Loucy (cell line): ENCODE data around the gene CORO1C.

Experiments used
- H2AFZ ChIP-seq: fragments of 200-600 bp; sonication (generic); 2 replicates; pipeline ENCODE4 v1.6.0; 2016; ENCODE audit warnings: antibody characterized with exemption, mild to moderate bottlenecking, low read length, moderate library complexity
- H3F3A ChIP-seq: fragments of 200-600 bp; 2 replicates; pipeline ENCODE4 v1.6.0; 2016; ENCODE audit warnings: antibody characterized with exemption, low read depth, mild to moderate bottlenecking
- H3K27me3 ChIP-seq: fragments of 200-600 bp; sonication (generic); 2 replicates; pipeline ENCODE4 v1.6.1; 2014; ENCODE audit warnings: low read length, mild to moderate bottlenecking; ENCODE audit not compliant: insufficient read depth, poor library complexity, severe bottlenecking
- H3K36me3 ChIP-seq: fragments of 200-600 bp; sonication (generic); 2 replicates; pipeline ENCODE4 v1.6.1; 2016; ENCODE audit warnings: low read length; ENCODE audit not compliant: insufficient read depth
- H3K4me1 ChIP-seq: fragments of 200-600 bp; sonication (generic); 2 replicates; pipeline ENCODE4 v1.5.1; 2014; ENCODE audit warnings: low read length, mild to moderate bottlenecking; ENCODE audit not compliant: insufficient read depth, poor library complexity, severe bottlenecking
- H3K4me2 ChIP-seq: fragments of 200-600 bp; sonication (generic); 2 replicates; pipeline ENCODE4 v1.6.0; 2014; ENCODE audit warnings: antibody characterized with exemption, low read length, low read depth, mild to moderate bottlenecking; ENCODE audit not compliant: poor library complexity, severe bottlenecking
- H3K4me3 ChIP-seq: fragments of 200-600 bp; sonication (generic); 2 replicates; pipeline ENCODE4 v1.5.1; 2014; ENCODE audit warnings: low read length, mild to moderate bottlenecking, mixed read lengths; ENCODE audit not compliant: poor library complexity, severe bottlenecking
- H3K79me2 ChIP-seq: fragments of 200-600 bp; sonication (generic); 2 replicates; pipeline ENCODE4 v1.6.1; 2014; ENCODE audit warnings: low read length; ENCODE audit not compliant: insufficient read depth
- H3K9ac ChIP-seq: fragments of 200-600 bp; sonication (generic); 2 replicates; pipeline ENCODE4 v1.6.0; 2014; ENCODE audit warnings: mild to moderate bottlenecking, low read depth, low read length, moderate library complexity; ENCODE audit not compliant: poor library complexity, severe bottlenecking
- H3K9me2 ChIP-seq: fragments of 200-600 bp; sonication (generic); replicated peaks from 2 replicates; pipeline ENCODE4 v1.6.1; 2016; ENCODE audit warnings: low read depth, low read length, mixed read lengths
- H3K9me3 ChIP-seq: fragments of 200-600 bp; sonication (generic); 2 replicates; pipeline ENCODE4 v1.6.1; 2014; ENCODE audit warnings: mild to moderate bottlenecking, antibody characterized with exemption, low read length, low read depth; ENCODE audit not compliant: insufficient read depth
- H4K20me1 ChIP-seq: fragments of 200-600 bp; sonication (generic); 2 replicates; pipeline ENCODE4 v1.6.0; 2014; ENCODE audit warnings: antibody characterized with exemption, low read length, mild to moderate bottlenecking; ENCODE audit not compliant: insufficient read depth, poor library complexity, severe bottlenecking
- CTCF ChIP-seq: fragments of 200-600 bp; sonication (generic); conservative IDR thresholded peaks from 2 replicates; pipeline ENCODE4 v1.5.1; 2014; ENCODE audit warnings: mild to moderate bottlenecking, antibody characterized with exemption, low read length
- EZH2phosphoT487 ChIP-seq: fragments of 200-600 bp; IDR thresholded peaks from 2 replicates; pipeline ENCODE4 v1.6.1; 2018; ENCODE audit warnings: antibody characterized with exemption, mild to moderate bottlenecking, moderate library complexity, borderline replicate concordance

The CORO1C gene

GRCh38 chr12:108764540-108765288, 33.4 kb upstream of the CORO1C start:
- H2AFZ ChIP-seq: no peak overlapping the region
- H3K79me2 ChIP-seq: no peaks in the 10 kb centered on the region
- H3K36me3 ChIP-seq: no peaks in the 10 kb centered on the region
- H3F3A ChIP-seq: no peaks in the 10 kb centered on the region
- no peaks in the 10 kb centered on the region for H3K9me3 ChIP-seq
- H3K4me2 ChIP-seq: no peak overlapping the region
- no peaks in the 10 kb centered on the region for H4K20me1 ChIP-seq
- H3K27me3 ChIP-seq: no peaks in the 10 kb centered on the region
- TF ChIP-seq CTCF (no peak), EZH2phosphoT487 (no peak)
- no peaks in the 10 kb centered on the region for H3K9me2 ChIP-seq
- no peak overlapping the region for H3K9ac ChIP-seq
- H3K4me1 ChIP-seq: no peaks in the 10 kb centered on the region
- no peak overlapping the region for H3K4me3 ChIP-seq

GRCh38 chr12:108761226-108761625, 29.9 kb upstream of the CORO1C start:
- Histone ChIP-seq H3K27me3 (no peaks in the 10 kb centered on the region), H3K4me2 (no peak overlapping the region), H3K4me1 (no peaks in the 10 kb centered on the region), H3F3A (no peaks in the 10 kb centered on the region), H3K9ac (no peak overlapping the region), H3K9me2 (no peaks in the 10 kb centered on the region), H3K79me2 (no peaks in the 10 kb centered on the region), H4K20me1 (no peaks in the 10 kb centered on the region), H3K36me3 (no peaks in the 10 kb centered on the region), H3K9me3 (no peaks in the 10 kb centered on the region), H3K4me3 (no peak overlapping the region), H2AFZ (no peak overlapping the region)
- no peak for TF ChIP-seq CTCF

GRCh38 chr12:108759924-108760323, 28.6 kb upstream of the CORO1C start:
- H3K27me3 ChIP-seq: no peaks in the 10 kb centered on the region
- no peak overlapping the region for H3K9ac ChIP-seq
- H3F3A ChIP-seq: no peaks in the 10 kb centered on the region
- no peak overlapping the region for H3K4me2 ChIP-seq
- TF ChIP-seq EZH2phosphoT487: no peak
- no peak for TF ChIP-seq CTCF
- H3K4me3 ChIP-seq: no peak overlapping the region
- no peaks in the 10 kb centered on the region for H3K4me1 ChIP-seq
- H4K20me1 ChIP-seq: no peaks in the 10 kb centered on the region
- H3K9me3 ChIP-seq: no peaks in the 10 kb centered on the region
- no peaks in the 10 kb centered on the region for H3K9me2 ChIP-seq
- no peaks in the 10 kb centered on the region for H3K79me2 ChIP-seq
- no peak overlapping the region for H2AFZ ChIP-seq
- no peaks in the 10 kb centered on the region for H3K36me3 ChIP-seq
